HG03575 (cell line): Measurements from ENCODE around the gene MYOF.

Source experiments
- ATAC-seq: cut with Tn5 transposase; IDR thresholded peaks from one replicate; pipeline ENCODE4 v1.9.1; 2021; ENCODE audit not compliant: unreplicated experiment, insufficient number of reproducible peaks, low FRiP score; ENCODE audit errors: extremely low read depth

Gene MYOF

GRCh38 chr10:93408783-93409182 lies 73.4 kb downstream of the MYOF start:
- no peak for ATAC-seq

GRCh38 chr10:93406364-93407145 lies 75.6 kb downstream of the MYOF start:
- no peak for ATAC-seq

DNA sequence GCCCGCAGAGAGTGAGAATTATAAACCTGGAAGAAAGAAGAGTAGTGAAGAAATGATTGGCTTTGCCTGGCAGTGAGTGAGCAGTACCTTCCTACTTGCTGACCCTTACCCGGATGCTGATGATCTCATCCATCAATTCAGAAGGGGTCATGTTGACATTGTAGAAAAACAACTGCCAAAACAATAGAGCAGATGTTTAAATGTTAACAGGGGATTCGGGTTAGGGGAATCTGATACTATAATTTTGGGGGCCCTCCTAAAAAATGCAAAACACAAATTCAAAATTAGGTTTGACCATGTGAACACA lies 78.1 kb downstream of the MYOF start:
- ATAC-seq: no peak

- ATAC-seq: no peak
Observed at GRCh38 chr10:93403152-93404047, 78.7 kb downstream of the MYOF start.

- ATAC-seq: no peak
Observed at GRCh38 chr10:93402192-93402591, 79.9 kb downstream of the MYOF start.

DNA sequence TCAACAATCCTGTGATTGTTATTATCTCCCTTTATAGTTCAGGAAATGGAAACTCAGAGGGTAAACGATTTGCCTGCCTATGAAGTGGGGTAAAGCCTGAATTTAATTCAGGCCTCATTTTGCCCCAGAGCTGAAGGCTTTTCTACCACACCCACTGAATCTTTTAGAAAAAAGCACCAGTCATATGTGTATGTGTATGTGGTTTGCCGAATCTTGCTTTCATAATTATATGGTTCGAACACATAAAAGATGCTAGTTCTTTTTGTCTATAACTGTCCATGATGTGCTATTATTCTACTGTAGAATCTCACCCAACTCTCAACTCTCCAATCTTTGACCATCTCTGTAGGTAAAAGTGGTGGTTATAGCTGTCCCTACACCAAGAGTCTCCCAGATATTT lies 83.6 kb downstream of the MYOF start:
- ATAC-seq: no peak

DNA sequence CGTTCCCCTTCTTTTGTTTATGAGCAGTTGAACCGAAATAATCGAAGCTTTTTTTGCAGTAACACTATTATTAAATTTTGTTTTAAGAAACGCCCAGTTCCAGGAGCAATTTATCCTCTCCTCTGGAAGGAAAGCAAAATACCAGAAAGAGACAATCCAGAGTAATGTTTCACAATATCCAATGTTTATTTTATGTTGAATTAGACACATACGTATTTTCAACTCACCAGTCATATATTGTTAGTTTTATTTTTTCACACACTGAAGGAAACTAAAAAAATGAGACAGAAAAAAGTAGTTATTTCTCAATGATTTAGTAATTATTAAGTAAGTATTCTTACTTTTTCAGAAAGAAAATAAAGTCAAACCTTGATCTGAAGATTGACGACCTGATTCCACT lies 85.1 kb downstream of the MYOF start:
- ATAC-seq: no peak

DNA sequence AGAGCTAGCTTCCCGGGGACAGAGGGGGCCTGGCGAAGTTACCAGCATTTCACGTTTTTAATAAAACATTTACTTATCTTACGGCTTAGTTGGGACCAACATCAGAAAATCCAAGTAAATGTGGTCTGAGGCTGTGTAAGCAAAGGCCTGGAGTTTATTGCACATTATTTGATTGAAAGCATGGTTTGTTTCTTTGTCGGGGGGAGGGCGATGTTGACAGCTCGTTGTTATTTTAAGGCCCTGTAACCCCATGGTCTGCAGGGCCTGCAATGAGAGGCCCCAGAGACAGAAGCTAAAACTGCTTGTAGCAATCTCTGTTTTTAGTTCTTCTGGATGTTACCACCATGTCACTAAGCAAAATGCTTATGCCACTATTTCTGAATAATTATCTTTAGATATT lies 88.9 kb downstream of the MYOF start:
- no peak for ATAC-seq

DNA sequence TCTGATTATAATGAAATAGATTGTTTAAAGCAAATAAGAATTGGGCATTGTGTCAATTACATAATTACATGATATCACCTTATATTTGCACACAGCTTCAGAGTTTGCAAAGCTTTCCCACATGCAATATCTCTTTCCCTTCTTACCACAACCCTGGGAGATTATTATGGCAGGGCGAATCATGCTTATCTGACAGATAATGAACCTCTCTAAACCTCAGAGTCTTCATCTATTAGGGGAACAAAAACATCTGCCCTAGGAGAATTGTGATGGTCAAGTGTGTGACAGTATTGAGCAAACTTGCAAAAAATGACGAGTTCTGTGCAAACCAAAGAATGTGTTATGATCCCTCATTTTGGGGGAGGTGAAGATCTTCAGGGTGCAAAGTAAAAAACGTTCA lies 90.0 kb downstream of the MYOF start:
- no peak for ATAC-seq

DNA sequence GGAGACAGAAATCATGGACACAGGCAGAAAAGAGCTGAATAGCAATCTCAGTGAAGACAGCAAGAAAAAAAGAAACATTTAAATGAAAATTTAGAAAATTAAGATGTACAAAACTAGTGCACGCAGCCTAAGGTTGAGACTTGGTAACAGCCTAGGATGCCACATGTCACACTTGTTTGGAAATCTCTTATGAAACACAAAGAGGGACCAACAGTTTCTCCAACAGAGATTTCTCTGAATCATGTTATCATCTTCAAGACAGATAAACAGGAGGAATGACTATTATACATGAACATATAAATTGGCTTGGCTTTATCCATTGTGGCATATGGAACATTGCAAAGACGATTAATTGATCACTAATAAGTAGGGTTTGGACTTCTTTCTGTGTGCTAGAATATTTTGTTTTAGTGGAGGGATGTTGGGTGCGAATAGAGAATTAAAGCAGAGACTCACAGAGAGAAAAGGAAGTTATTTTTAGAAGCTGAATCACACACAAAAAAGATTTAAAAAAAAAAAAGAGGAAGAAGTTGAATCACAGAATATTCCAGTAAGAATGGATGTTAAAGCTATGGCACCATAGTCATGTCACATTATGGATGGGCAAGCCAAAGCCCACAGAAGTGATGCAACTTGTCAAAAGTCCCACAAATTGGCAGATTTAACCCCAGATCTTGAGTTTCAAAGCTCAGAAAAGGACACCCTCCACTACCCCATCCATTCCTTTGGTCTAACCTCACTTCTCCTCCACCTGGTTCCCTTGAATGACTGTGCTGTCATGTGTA lies 91.6 kb downstream of the MYOF start:
- ATAC-seq: no peak

DNA sequence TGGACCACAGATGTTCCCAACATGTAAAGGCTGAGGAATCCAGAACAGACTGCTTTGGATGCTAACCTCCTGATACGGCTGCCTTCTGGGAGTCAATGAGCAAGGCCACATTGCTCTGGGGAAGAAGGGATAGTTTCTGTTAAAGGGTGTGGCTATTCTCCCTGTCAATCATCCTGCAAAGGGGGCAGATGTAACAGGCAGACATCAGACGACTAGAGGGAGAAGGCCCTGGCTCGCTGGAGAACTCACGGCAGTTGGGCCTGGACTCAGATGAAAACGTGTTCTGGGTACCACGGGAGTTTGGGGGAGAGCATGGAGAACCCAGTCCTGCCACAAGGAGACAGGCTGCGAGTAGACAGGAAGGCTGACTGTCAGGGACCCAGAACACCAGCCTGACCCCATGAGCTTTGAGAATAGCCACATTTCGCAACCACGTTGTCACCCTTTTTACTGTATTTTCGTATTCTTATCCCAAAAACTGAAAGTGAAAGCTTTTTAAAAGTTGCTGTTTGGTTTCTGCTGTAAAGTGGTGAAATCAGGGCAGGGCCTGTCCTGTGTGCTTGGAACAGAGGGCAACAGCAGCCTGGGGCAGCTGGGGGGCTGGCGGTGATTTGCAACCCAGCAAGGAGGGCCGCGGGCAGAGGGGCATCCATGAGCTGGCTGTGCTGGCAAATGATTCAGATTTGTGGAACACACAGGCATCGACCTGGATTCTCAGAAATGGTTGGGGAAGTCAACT lies 95.3 kb downstream of the MYOF start:
- ATAC-seq: no peak

- no peak for ATAC-seq
Observed at GRCh38 chr10:93385345-93385744, 96.8 kb downstream of the MYOF start.

GRCh38 chr10:93384006-93384405 lies 98.1 kb downstream of the MYOF start:
- no peak for ATAC-seq

DNA sequence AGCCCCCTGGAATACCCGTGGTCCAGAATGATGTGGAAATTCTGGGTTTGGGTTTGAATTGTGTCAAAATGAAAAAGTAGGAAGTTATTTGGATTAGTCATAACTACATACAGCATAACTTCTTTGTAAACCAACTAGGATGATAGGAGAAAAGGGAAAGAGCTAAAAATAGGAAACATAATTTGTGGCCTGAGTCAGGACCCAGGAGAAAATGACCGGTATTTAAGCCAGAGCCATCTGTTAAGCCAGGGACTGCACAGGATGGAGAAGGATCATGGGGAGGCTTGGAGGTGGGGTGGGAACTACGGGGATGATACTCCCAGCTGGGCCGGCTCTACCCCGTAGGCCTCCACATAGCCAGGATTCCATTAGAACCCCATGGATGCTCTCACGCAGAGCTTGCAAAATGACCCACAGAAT lies 98.6 kb downstream of the MYOF start:
- no peak for ATAC-seq

- no peak for ATAC-seq
Observed at GRCh38 chr10:93379731-93380575, 102.2 kb downstream of the MYOF start.

- no peak for ATAC-seq
Observed at GRCh38 chr10:93378997-93379730, 103.0 kb downstream of the MYOF start.

DNA sequence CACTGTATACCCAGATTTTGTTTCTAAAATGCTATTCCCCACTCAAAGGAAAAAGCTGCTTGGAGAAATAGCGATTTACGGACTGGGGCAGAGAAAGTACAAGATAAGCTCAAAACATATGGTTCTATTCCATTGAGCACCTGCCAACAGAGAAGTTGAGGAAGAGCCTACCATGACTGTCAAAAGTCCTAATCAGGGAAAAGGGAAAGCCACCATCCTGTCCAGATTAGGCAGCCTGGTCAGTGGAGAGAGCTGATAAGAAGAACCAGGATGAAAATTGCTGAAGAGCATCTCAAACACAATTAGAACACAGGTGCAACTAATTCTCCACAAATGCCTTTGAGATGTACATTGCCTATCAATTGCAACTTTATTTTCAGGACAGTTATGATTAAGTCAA lies 104.1 kb downstream of the MYOF start:
- ATAC-seq: no peak
